Mammary epithelial cell (primary cell): Measurements from ENCODE around the gene KLK6.

ENCODE experiments used
- EZH2 ChIP-seq: IDR thresholded peaks from 2 replicates; pipeline ENCODE4 v1.6.1; 2012; ENCODE audit warnings: low read length, inconsistent platforms, borderline replicate concordance
- TF ChIP-seq, protein P1 (sequence below), 2 donors: IDR thresholded peaks in 1 of 2; conservative IDR thresholded peaks in 1 of 2; 2 replicates each; pipeline ENCODE4 v1.5.1; 2011 to 2012; ENCODE audit warnings: inconsistent platforms in 2 of 2, low read length in 2 of 2, mild to moderate bottlenecking in 2 of 2, control low read depth in 1 of 2, low read depth in 1 of 2; ENCODE audit not compliant: insufficient read depth in 1 of 2; ENCODE audit errors: extremely low read depth in 1 of 2

DNA sequence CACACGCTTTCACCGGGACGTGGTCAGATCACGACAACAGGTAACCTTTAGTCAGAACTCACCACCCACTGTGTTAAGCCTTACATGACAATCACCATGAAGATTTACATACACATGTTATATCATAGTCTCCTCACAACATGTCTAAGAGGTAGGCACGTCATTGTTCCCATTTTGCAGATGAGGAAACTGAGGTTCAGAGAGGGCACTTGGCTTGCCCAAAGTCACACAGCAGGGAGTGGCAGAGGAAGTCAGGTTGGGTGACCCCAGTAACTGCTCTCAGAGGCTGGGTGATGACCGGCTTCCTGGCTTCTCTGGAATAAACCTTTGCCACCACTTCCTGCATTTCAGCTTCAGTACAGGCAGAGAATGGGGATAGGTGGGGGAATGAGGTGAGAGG, 44.9 kb upstream of the KLK6 start:
- TF ChIP-seq, protein P1, sequence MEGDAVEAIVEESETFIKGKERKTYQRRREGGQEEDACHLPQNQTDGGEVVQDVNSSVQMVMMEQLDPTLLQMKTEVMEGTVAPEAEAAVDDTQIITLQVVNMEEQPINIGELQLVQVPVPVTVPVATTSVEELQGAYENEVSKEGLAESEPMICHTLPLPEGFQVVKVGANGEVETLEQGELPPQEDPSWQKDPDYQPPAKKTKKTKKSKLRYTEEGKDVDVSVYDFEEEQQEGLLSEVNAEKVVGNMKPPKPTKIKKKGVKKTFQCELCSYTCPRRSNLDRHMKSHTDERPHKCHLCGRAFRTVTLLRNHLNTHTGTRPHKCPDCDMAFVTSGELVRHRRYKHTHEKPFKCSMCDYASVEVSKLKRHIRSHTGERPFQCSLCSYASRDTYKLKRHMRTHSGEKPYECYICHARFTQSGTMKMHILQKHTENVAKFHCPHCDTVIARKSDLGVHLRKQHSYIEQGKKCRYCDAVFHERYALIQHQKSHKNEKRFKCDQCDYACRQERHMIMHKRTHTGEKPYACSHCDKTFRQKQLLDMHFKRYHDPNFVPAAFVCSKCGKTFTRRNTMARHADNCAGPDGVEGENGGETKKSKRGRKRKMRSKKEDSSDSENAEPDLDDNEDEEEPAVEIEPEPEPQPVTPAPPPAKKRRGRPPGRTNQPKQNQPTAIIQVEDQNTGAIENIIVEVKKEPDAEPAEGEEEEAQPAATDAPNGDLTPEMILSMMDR (conservative IDR thresholded peaks at IDR 0.05 in 1 of 2, IDR thresholded peaks at IDR 0.05 in 1 of 2; ENCODE audit: extremely low read depth in 1 of 2, insufficient read depth in 1 of 2, low read depth in 1 of 2, low read length in 2 of 2) = no peak
- no peak for TF ChIP-seq EZH2
